Caki2 (cell line): ENCODE results near the gene USP17L10. TPM values are rescaled to one million over a fixed set of nuclear protein-coding genes. Genes with fewer than 3 reads are reported as not detected.

Experiments
- total RNA-seq: library from RNA; depleted of rRNA; stranded (reverse); fragments of >200 nt; shearing (Covaris generic); gene quantifications from 2 replicates; pipeline ENCODE4 v1.2.3, GENCODE V29; 2014; ENCODE audit warnings: low replicate concordance; rRNA removed

Gene USP17L10
- total RNA-seq, 1 experiment from 2014 or later: not detected

Other genes with a start within 250 kb of the USP17L10 start
- gene FAM90A26, start 40.2 kb upstream of the USP17L10 start, total RNA-seq: not detected in 2 replicates
- gene USP17L11, start 4.7 kb downstream of the USP17L10 start, total RNA-seq: not detected in 2 replicates
- not detected in 2 replicates for gene USP17L12, start 9.5 kb downstream of the USP17L10 start, total RNA-seq
- gene USP17L13, start 14.2 kb downstream of the USP17L10 start, total RNA-seq: not detected in 2 replicates
- gene USP17L15, start 23.7 kb downstream of the USP17L10 start, total RNA-seq: not detected in 2 replicates
- not detected in 2 replicates for gene USP17L17, start 33.2 kb downstream of the USP17L10 start, total RNA-seq
- gene USP17L18, start 38.0 kb downstream of the USP17L10 start, total RNA-seq: not detected in 2 replicates
- gene USP17L19, start 42.7 kb downstream of the USP17L10 start, total RNA-seq: not detected in 2 replicates
- gene USP17L20, start 47.5 kb downstream of the USP17L10 start, total RNA-seq: not detected in 2 replicates
- not detected in 2 replicates for gene USP17L21, start 52.2 kb downstream of the USP17L10 start, total RNA-seq
- not detected in 2 replicates for gene USP17L22, start 57.0 kb downstream of the USP17L10 start, total RNA-seq
- gene USP17L24, start 114.5 kb downstream of the USP17L10 start, total RNA-seq: not detected in 2 replicates
- not detected in 2 replicates for gene USP17L25, start 119.3 kb downstream of the USP17L10 start, total RNA-seq
- gene USP17L26, start 124.0 kb downstream of the USP17L10 start, total RNA-seq: not detected in 2 replicates
- not detected in 2 replicates for gene USP17L5, start 128.7 kb downstream of the USP17L10 start, total RNA-seq
- not detected in 2 replicates for gene USP17L27, start 133.5 kb downstream of the USP17L10 start, total RNA-seq
- gene USP17L28, start 138.2 kb downstream of the USP17L10 start, total RNA-seq: not detected in 2 replicates
- gene USP17L29, start 143.0 kb downstream of the USP17L10 start, total RNA-seq: not detected in 2 replicates
- gene USP17L30, start 152.5 kb downstream of the USP17L10 start, total RNA-seq: not detected in 2 replicates
- gene DEFB131A, start 233.8 kb downstream of the USP17L10 start, total RNA-seq: not detected in 2 replicates